SK-N-SH treated with all-trans-retinoic acid at 6 μM for 48 hours (cell line): ENCODE measurements around the gene NDUFAF4.

Source experiments
- ARNTL ChIP-seq: fragments of 450-650 bp; formaldehyde crosslinking; IDR thresholded peaks from 2 replicates; pipeline ENCODE4 v1.5.0; 2020; ENCODE audit warnings: low read depth, mild to moderate bottlenecking, moderate library complexity, borderline replicate concordance
- CSRNP3 ChIP-seq: fragments of 250-450 bp; sonication (Bioruptor Pico); IDR thresholded peaks from 2 replicates; pipeline ENCODE4 v1.5.1; 2021; ENCODE audit warnings: mild to moderate bottlenecking, moderate library complexity
- ESRRG ChIP-seq: fragments of 250-450 bp; sonication (Bioruptor Pico); IDR thresholded peaks from 2 replicates; pipeline ENCODE4 v1.6.1; 2021; ENCODE audit warnings: mild to moderate bottlenecking
- PATZ1 ChIP-seq: fragments of 250-450 bp; sonication (Bioruptor Pico); IDR thresholded peaks from 2 replicates; pipeline ENCODE4 v1.8.0; 2020; ENCODE audit warnings: mild to moderate bottlenecking, moderate library complexity, borderline replicate concordance
- PPARA ChIP-seq: fragments of 250-450 bp; sonication (Bioruptor Pico); IDR thresholded peaks from 2 replicates; pipeline ENCODE4 v1.5.0; 2020; ENCODE audit warnings: mild to moderate bottlenecking, borderline replicate concordance
- RARB ChIP-seq: fragments of 250-450 bp; sonication (Bioruptor Pico); IDR thresholded peaks from 2 replicates; pipeline ENCODE4 v1.8.0; 2021; ENCODE audit warnings: mild to moderate bottlenecking, moderate library complexity
- TSHZ2 ChIP-seq: fragments of 250-450 bp; sonication (Bioruptor Pico); IDR thresholded peaks from 2 replicates; pipeline ENCODE4 v1.5.0; 2020; ENCODE audit warnings: mild to moderate bottlenecking, moderate library complexity
- ZNF565 ChIP-seq: fragments of 450-650 bp; formaldehyde crosslinking; conservative IDR thresholded peaks from 2 replicates; pipeline ENCODE4 v1.5.0; 2020; ENCODE audit warnings: low read depth, mild to moderate bottlenecking, moderate library complexity

GRCh38 chr6:96849615-96850014 is 48.1 kb downstream of the NDUFAF4 start:
- TF ChIP-seq ESRRG (CRISPR knock-in tag) = no peak
- no peak for TF ChIP-seq PPARA (CRISPR knock-in tag)
- TF ChIP-seq ARNTL (CRISPR knock-in tag) = no peak
- TF ChIP-seq RARB = no peak
- no peak for TF ChIP-seq CSRNP3 (CRISPR knock-in tag)
- no peak for TF ChIP-seq PATZ1 (CRISPR knock-in tag)
- TF ChIP-seq TSHZ2 = no peak
- TF ChIP-seq ZNF565 (CRISPR knock-in tag) = no peak
